BJ (cell line): Measurements from ENCODE around the gene AAMDC. TPM values are rescaled to one million over a fixed set of nuclear protein-coding genes. Genes with fewer than 3 reads are reported as not detected.

Experiments
- CTCF ChIA-PET: fragments of 350-600 bp; formaldehyde crosslinking; extraction: SDS; loops from one replicate; lab custom pipeline; 2021; ENCODE audit warnings: antibody characterized with exemption, inconsistent platforms; lab: Yijun Ruan, JAX
- POLR2A ChIA-PET: fragments of 300-600 bp; sonication (Branson Sonifier 250); formaldehyde crosslinking; extraction: SDS; loops from one replicate; lab custom pipeline; 2021; ENCODE audit warnings: antibody characterized with exemption; lab: Charles Lee
- DNase-seq: peaks from one replicate; pipeline ENCODE4 v3.0.0-alpha.2; 2011; ENCODE audit warnings: low read depth
- H3K27me3 ChIP-seq: 2 replicates; pipeline ENCODE4 v1.6.0; 2011; ENCODE audit warnings: low read length; ENCODE audit not compliant: control insufficient read depth, insufficient read depth
- H3K36me3 ChIP-seq: 2 replicates; pipeline ENCODE4 v1.5.1; 2011; ENCODE audit warnings: low read length; ENCODE audit not compliant: control insufficient read depth, insufficient read depth
- H3K4me3 ChIP-seq: 2 replicates; pipeline ENCODE4 v1.5.1; 2011; ENCODE audit warnings: low read depth, mild to moderate bottlenecking, control low read depth, low read length
- polyA plus RNA-seq: library from polyadenylated mRNA; depleted of rRNA; stranded (reverse); fragments of >200 nt; gene quantifications from 2 replicates; pipeline ENCODE4 v1.2.3, GENCODE V29; 2011
- TF ChIP-seq, protein P1 (sequence below): IDR thresholded peaks from 2 replicates; pipeline ENCODE4 v1.5.1; 2011; ENCODE audit warnings: low read depth, mild to moderate bottlenecking, control low read depth, inconsistent platforms, low read length, moderate library complexity; ENCODE audit not compliant: insufficient read depth

AAMDC gene
- polyA plus RNA-seq, 1 experiment: 33.0 TPM

DNA sequence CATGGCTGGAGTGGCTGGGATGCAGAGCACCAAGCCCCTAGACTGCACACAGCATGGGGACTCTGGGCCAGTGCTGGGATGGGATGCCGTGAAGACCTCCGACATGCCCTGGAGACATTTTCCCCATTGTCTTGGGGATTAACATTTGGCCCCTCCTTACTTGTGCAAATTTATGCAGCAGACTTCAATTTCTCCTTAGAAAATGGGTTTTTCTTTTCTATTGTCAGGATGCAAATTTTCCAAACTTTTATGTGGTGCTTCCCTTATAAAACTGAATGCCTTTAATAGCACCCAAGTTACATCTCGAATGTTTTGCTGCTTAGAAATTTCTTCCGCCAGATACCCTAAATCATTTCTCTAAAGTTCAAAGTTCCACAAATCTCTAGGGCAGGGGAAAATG is 29.6 kb upstream of the AAMDC start:
- H3K27me3 ChIP-seq: no peaks in the 10 kb centered on the region
- H3K36me3 ChIP-seq: no peaks in the 10 kb centered on the region
- ChIA-PET POLR2A (no interaction called here), CTCF (no interaction called here)
- no peak overlapping the region for H3K4me3 ChIP-seq
- TF ChIP-seq, protein P1, sequence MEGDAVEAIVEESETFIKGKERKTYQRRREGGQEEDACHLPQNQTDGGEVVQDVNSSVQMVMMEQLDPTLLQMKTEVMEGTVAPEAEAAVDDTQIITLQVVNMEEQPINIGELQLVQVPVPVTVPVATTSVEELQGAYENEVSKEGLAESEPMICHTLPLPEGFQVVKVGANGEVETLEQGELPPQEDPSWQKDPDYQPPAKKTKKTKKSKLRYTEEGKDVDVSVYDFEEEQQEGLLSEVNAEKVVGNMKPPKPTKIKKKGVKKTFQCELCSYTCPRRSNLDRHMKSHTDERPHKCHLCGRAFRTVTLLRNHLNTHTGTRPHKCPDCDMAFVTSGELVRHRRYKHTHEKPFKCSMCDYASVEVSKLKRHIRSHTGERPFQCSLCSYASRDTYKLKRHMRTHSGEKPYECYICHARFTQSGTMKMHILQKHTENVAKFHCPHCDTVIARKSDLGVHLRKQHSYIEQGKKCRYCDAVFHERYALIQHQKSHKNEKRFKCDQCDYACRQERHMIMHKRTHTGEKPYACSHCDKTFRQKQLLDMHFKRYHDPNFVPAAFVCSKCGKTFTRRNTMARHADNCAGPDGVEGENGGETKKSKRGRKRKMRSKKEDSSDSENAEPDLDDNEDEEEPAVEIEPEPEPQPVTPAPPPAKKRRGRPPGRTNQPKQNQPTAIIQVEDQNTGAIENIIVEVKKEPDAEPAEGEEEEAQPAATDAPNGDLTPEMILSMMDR: no peak
- no peak for DNase-seq

DNA sequence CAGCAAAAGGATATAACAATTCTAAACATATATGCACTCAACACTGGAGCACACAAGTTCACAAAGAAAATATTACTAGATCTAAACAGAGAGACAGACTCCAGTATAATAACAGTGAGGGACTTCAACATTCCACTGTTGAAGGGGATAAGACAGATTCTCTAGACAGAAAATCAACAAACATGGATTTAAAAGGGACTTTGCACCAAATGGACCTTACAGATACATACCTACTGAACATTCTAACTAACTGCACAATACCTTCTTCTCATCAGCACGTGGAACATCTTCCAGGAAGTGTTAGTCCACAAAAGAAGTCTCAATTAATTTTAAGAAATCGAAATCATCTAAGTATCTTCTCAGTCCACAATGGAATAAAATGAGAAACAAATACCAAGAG is 27.0 kb upstream of the AAMDC start:
- H3K4me3 ChIP-seq: no peak overlapping the region
- H3K27me3 ChIP-seq: no peaks in the 10 kb centered on the region
- POLR2A ChIA-PET: no interaction called here
- no peak for DNase-seq
- H3K36me3 ChIP-seq: no peaks in the 10 kb centered on the region; the same call in 1 of the 2 replicates
- TF ChIP-seq, protein P1: no peak
- CTCF ChIA-PET: no interaction called here

DNA sequence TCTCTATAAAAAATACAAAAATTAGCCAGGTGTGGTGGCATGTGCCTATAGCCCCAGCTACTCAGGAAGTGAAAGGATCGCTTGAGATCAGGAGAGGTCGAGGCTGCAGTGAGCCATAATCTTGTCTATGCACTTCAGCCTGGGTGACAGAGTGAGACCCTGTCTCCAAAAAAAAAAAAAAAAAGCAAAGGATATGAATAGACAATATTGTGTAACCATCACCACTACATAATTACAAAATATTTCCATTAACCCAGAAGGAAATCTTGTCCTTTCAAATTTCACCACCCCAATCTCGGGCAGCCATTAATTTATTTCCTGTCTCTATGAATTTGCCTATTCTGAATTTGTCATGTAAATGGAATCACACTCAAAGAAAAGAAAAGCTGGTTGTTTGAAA is 21.6 kb upstream of the AAMDC start:
- Histone ChIP-seq H3K36me3 (no peaks in the 10 kb centered on the region; the same call in 1 of the 2 replicates), H3K27me3 (no peaks in the 10 kb centered on the region), H3K4me3 (no peak overlapping the region)
- ChIA-PET POLR2A (no interaction called here), CTCF (no interaction called here)
- no peak for DNase-seq
- TF ChIP-seq, protein P1: no peak

DNA sequence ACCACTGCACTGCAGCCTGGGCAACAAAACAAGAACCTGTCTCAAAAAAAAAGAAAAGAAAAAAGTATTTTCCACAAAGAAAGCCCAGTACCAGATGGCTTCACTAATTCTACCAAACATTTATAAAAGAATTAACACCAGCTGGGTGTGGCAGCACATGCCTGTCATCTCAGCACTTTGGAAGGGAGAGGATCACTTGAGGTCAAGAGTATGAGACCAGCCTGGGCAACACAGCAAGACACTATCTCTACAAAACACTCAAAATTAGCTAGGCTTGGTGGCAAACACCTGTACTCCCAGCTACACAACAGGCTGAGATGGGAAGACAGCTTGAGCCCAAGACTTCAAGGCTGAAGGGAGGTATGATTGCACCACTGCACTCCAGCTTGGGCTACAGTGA is 20.5 kb upstream of the AAMDC start:
- ChIA-PET POLR2A (no interaction called here), CTCF (no interaction called here)
- no peak for DNase-seq
- H3K4me3 ChIP-seq: no peak overlapping the region
- H3K27me3 ChIP-seq: no peaks in the 10 kb centered on the region
- TF ChIP-seq, protein P1: no peak
- no peaks in the 10 kb centered on the region; the same call in 1 of the 2 replicates for H3K36me3 ChIP-seq

DNA sequence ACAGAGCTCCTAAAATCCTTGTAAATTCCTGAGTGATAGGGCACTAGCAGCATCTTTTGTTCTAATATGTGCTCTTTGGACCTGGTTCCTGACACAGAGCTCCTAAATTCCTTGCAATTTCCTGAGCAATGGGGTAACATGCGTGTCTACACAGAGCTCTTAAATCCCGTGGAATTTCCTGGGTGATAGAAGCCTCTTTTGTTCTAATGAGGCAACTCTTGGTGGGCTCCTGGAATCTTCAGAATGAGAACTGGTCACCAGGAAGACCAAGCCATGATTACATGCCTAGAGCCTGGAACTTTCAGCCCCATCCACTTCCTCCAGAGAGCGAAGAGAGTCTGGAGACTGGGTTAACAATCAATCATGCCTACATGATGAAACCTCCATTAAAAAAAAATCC is 19.5 kb upstream of the AAMDC start:
- Histone ChIP-seq H3K4me3 (no peak overlapping the region), H3K27me3 (no peaks in the 10 kb centered on the region), H3K36me3 (no peaks in the 10 kb centered on the region; the same call in 1 of the 2 replicates)
- no peak for DNase-seq
- ChIA-PET POLR2A (no interaction called here), CTCF (interaction anchor here (0.7 to 1.2 kb wide), 2 partner anchors 18 to 32 kb away, joined by 3 read pairs; no protein-coding TSS in a partner anchor)
- TF ChIP-seq, protein P1: no peak
